GM21786 (cell line): ENCODE data around the gene LRRFIP2.

Experiments
- ATAC-seq: cut with Tn5 transposase; IDR thresholded peaks from one replicate; pipeline ENCODE4 v1.9.1; 2021; ENCODE audit not compliant: unreplicated experiment

The LRRFIP2 gene

DNA sequence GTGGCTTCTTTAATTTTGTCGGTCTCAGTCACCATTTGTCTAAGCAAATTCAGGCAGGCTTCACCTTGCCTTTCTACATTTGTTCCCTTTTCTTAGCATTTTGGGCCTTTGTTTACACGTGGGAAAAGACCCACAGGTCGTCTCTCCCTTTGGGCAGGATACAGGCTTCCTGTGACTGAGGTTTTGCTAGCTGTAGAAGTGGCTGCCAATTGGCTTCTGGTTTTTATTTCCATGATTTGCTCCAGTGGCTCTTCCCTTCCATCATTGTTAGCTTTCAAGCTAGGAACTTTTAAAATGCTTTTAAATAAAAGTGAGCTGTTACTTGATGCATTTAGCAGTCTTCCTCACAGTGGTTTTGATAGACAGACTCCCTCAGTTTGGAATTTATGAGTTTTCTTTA is 143.8 kb downstream of the LRRFIP2 start:
- no peak for ATAC-seq

DNA sequence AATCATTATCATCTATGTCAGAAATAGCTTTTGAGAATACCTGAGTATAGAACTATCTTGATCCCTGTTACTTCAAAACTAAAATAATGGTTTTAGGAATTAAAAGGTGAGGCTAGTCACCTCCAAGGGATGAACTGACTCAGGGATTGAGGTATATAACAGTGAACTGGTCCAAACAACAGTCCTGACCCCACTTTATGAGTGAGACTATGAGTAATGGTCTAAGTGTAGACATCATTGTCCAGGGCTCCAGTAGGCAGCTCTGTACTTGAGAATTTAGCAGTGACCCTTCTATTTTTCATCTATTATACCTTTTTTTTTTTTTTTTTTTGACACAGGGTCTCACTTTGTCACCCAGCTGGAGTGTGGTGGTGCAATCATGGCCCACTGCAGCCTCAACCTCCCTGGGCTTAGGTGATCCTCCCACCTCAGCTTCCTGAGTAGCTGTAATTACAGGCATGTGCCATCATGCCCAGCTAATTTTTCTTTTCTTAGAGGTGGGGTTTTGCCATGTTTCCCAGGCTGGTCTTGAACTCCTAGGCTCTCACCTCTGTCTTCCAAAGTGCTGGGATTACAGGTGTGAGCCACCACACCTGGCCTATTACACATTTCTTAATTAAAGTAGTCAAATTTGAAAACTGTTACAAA is 144.7 kb downstream of the LRRFIP2 start:
- ATAC-seq, result no peak

DNA sequence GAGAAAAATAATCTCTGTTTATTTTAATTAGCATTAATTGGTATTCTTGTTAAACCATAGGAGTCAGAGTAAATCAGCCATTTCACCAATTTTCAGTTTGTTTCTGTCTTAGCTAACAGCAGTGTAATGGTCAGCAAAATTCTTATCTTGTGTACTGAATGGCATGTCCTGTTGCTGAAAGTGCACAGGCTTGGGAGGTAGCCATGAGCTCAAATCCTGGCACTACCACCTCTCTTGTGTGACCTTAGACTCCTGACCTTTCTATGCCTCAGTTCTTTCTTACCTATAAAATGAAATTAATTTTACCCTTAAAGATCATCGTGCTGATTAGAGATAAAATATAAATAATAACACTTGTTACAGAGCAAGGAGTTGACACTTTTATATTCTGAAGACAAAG is 145.3 kb downstream of the LRRFIP2 start:
- ATAC-seq, result no peak

DNA sequence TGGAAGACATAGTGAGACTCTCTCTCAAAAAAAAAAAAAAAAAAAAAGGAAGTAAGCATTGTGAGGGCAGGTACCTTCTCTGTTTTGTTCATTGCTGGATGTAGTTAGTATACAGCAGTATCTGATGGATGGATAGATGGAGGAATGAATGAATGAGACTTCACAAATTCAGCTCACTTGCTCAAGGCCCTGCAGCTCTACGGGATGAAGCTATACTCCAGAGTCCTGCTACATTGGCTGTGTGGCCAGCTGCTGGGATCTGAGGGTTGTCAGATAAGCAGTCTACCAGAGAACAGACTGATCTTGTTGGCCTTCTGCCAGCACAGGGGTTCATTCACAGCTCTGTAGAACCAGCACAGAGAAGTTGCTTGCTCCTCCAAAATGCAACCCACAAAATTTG is 146.1 kb downstream of the LRRFIP2 start:
- ATAC-seq, result no peak

DNA sequence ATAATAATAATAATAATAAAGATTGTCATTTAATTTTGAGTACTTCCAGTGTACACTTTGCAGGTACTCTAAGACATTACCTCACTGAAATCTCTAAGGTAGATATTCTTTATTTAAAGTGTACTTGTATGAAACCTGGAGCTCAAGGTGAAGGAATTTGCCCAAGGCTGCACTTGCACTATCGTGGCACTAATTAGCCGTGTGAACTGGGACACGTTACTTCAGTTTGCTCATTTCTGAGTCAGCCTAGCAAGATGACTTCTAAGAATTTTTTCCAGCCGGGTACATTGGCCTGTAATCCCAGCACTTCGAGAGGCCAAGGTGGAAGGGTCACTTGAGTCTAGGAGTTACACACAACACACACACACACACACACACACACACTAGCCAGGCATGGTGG is 147.5 kb downstream of the LRRFIP2 start:
- no peak for ATAC-seq

DNA sequence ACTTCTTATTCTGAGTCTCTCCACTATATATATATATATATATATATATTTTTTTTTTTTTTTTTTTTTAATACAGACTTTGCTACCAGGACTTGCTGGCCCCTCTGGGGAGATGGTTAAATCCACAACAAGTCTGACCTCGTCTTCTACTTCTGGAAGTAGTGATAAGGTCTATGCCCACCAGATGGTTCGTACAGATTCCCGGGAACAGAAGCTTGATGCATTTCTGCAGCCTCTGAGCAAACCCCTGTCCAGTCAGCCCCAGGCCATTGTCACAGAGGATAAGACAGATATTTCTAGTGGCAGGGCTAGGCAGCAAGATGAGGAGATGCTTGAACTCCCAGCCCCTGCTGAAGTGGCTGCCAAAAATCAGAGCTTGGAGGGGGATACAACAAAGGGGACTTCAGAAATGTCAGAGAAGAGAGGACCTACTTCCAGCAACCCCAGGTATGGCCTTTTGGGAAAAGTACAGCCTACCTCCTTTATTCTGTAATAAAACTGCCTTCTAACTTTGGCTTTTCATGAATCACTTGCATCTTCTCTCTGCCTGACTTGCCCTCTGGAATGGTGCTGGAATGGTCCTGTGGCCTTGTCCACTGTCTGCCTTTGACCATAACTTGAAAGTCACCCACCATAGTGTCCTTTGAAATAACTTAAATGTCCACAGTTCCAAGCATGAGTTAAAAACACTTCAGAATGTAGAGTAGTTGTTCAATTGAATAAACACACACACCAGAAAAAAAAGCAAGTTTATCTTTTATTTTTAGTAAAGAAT is 148.6 kb downstream of the LRRFIP2 start:
- no peak for ATAC-seq

DNA sequence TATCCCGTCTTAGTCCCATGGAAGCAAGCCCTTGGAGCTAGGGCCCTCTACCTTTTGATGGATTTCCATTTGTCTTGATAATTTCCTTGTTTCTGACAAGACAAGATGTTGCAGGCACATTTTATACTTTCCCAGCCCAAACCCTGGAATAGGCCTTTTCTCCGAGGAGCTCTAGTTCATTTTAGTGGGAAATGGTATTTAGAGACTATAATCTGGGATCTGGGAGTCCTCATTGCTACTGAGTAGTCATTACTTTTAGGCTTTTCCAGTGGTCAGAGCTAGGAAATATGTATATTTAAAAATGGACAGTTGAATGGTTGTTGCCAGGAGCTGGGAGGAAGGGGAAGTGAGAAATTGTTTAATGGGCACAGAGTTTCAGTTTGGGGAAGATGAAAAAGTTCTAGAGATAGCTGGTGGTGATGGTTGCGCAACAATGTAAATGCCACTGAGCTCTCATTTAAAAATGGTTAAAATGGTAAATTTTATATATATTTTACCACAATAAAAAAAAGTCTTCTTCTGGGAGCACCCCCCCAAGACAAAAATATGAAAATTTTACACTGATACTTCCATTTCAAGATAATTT is 149.5 kb downstream of the LRRFIP2 start:
- ATAC-seq, result no peak

DNA sequence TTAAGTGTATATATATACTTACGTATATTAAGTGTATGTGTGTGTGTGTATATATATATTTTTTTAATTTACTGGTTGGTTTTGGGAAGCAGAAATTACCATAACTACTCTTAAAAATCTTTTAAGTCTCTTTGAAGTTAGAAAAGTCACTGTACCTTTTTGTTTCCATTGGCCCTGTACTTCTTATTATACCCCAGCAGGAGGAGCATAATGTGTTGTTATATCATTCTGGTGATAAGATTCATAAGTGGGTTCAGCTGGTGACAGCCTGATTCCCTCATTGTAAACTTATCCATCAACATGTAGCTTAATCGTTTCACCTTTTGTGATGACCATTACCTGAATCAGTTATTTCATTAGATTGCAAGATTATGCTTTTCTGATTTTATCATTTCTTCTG is 150.3 kb downstream of the LRRFIP2 start:
- no peak for ATAC-seq

DNA sequence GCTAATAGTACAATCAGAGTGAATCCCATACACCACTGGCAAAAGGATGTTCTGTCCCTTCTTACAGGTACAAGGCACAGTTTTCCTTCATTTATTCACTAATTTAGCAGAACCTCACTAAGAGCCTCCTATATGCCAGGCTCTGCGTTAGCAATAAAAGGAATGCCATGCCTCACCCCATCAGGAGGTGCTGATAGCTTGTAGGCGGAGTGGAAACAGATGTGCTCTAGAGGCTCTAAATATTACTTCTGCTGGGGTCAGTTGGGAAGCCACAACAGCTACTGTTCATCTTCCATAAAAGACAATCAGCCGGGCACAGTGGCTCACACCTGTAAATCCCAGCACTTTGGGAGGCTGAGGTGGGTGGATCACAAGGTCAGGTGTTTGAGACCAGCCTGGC is 156.7 kb downstream of the LRRFIP2 start:
- ATAC-seq, result no peak

DNA sequence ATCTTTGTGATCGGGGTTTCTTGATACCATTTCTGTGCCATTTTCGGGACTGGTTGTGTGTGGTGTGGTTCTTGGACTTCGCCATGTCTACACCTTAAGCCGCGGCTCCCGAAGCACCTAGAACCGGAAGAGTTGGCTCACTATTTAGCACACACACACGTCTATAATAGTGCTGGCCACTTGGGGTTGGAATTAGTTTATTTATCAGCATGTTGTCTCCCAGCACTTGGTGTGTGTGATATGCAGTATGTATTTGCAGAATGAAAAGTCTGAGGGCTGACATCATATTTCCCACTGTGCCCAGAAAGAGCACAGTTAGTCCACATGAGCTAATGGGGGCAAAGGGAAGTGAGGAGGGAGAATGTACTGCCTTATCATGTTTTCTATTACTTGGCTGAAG is 157.5 kb downstream of the LRRFIP2 start:
- ATAC-seq, result no peak

DNA sequence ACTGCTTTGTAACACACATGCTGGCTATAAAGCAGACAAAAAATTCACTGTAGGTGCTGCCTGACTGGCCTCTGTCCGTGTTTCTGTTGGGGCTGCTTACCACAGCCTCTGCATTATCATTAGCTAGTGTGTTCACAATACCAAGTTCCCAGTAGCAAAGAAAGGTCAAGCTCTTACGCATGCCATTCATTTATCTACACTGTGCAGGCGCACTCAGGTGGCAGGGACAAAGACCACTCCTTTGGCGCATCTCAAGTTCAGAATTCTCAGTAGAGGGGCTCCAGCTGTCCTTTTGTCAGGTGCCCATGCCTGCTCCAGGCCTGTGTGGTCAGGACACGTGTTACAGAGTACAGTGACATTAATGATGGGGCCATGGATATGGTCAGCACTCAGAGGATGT is 158.7 kb downstream of the LRRFIP2 start:
- no peak for ATAC-seq

DNA sequence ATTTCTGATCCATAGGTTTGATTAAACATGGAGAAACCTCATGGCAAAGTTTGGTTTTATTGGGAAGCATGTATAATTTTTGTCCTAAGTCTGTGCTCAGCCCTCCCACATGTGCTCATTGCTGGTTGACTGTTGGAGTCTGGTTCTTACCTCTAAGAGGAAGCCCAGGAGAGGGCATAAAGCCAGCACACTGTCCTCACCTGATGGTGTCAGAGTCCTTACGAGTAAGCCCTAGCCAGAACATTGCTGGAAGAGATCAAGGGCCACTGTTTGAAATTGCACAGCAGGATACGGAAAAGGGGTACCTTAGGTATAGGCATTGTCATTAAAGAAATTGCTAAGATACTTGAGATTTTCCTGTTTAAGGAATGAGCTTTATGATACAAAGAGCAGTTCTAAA is 159.8 kb downstream of the LRRFIP2 start:
- no peak for ATAC-seq
